Activated CD4-positive, alpha-beta T cell treated with anti-CD3 and anti-CD28 coated beads, Interleukin-2, Interleukin-6, amounts not matched to agents 100 ng/mL and 50 ng/mL, durations not matched to agents 16 hours and 8 hours (primary cell): Measurements from ENCODE around the gene LAMB2.

Experiments used
- DNase-seq: peaks from one replicate; pipeline ENCODE4 v3.0.0-alpha.2; 2020

The LAMB2 gene

GRCh38 chr3:49132437-49133225, at the start of gene LAMB2:
Gene LAMB2 (minus strand): TSS chr3:49133050. CDS start chr3:49132867, 183 bp downstream.
- DNase-seq = no peak

GRCh38 chr3:49181351-49181750, 48.5 kb upstream of the LAMB2 start:
- no peak for DNase-seq

GRCh38 chr3:49180116-49180515, 47.3 kb upstream of the LAMB2 start:
- no peak for DNase-seq

- no peak for DNase-seq
Observed at GRCh38 chr3:49177073-49177472, 44.2 kb upstream of the LAMB2 start.

GRCh38 chr3:49175530-49175929, 42.7 kb upstream of the LAMB2 start:
- DNase-seq = no peak

GRCh38 chr3:49174397-49174985, 41.6 kb upstream of the LAMB2 start:
- DNase-seq = no peak

- DNase-seq = no peak
Observed at GRCh38 chr3:49173792-49174170, 40.9 kb upstream of the LAMB2 start.

GRCh38 chr3:49173116-49173791, 40.4 kb upstream of the LAMB2 start:
- no peak for DNase-seq

GRCh38 chr3:49172551-49173041, 39.7 kb upstream of the LAMB2 start:
- no peak for DNase-seq

GRCh38 chr3:49171775-49172500, 39.1 kb upstream of the LAMB2 start:
- no peak for DNase-seq

- DNase-seq = peak; percentile 89
Observed at GRCh38 chr3:49171119-49171774, 38.4 kb upstream of the LAMB2 start, which contains the start of gene KLHDC8B. Gene KLHDC8B (plus strand): TSS chr3:49171598. CDS start chr3:49172770, 1,172 bp downstream.

- no peak for DNase-seq
Observed at GRCh38 chr3:49170744-49171118, 37.9 kb upstream of the LAMB2 start.

GRCh38 chr3:49166752-49167556, 34.1 kb upstream of the LAMB2 start:
- DNase-seq = no peak

- peak; percentile 87 for DNase-seq
Observed at GRCh38 chr3:49165771-49166751, 33.2 kb upstream of the LAMB2 start, which contains the start of gene CCDC71. Gene CCDC71 (minus strand): TSS chr3:49166331. CDS start chr3:49164208, 2,123 bp downstream.

GRCh38 chr3:49164983-49165720, 32.3 kb upstream of the LAMB2 start:
- no peak for DNase-seq

GRCh38 chr3:49163609-49164008, 30.8 kb upstream of the LAMB2 start:
- no peak for DNase-seq

GRCh38 chr3:49162751-49163419, 30.0 kb upstream of the LAMB2 start:
- no peak for DNase-seq

- DNase-seq = peak; percentile 23
Observed at GRCh38 chr3:49161808-49162530, 29.1 kb upstream of the LAMB2 start.
